H1 (cell line): ENCODE results near the gene ACSL6. TPM values are rescaled to one million over a fixed set of nuclear protein-coding genes. Genes with fewer than 3 reads are reported as not detected.
A peak's percentile ranks its signal among the peaks of the same experiment; 100 is the strongest.

Experiments used
- CTCF ChIA-PET: fragments of 300-600 bp; sonication (Branson Sonifier 250); formaldehyde crosslinking; loops from one replicate; lab custom pipeline; 2021; ENCODE audit not compliant: partially characterized antibody; lab: Charles Lee
- POLR2A ChIA-PET: fragments of 300-600 bp; sonication (Branson Sonifier 250); formaldehyde crosslinking; loops from one replicate; lab custom pipeline; 2021; ENCODE audit warnings: inconsistent platforms; ENCODE audit not compliant: partially characterized antibody; lab: Charles Lee
- DNase-seq, 2 experiments: peaks; one replicate each; pipeline versions ENCODE4 v3.0.0 to v3.0.0-alpha.2; 2010 to 2022; ENCODE audit warnings: low spot score in 2 of 2, low read depth in 1 of 2, mixed read lengths in 1 of 2
- FAIRE-seq: peaks from 2 replicates; lab custom pipeline; 2011; peaks lifted over from hg19 to GRCh38; lab: Jason Lieb, UNC
- H2AFZ ChIP-seq: 2 replicates; pipeline ENCODE4 v1.8.1; 2012; ENCODE audit warnings: low read length, inconsistent platforms
- H2AK5ac ChIP-seq: 2 replicates; pipeline ENCODE4 v1.6.1; 2013; ENCODE audit warnings: low read depth, low read length
- H2BK120ac ChIP-seq: replicated peaks from 2 replicates; pipeline ENCODE3; 2013; ENCODE audit warnings: low read depth, low read length, inconsistent platforms
- H2BK12ac ChIP-seq: 2 replicates; pipeline ENCODE4 v1.6.1; 2013; ENCODE audit warnings: low read depth, low read length
- H2BK15ac ChIP-seq: 2 replicates; pipeline ENCODE4 v1.6.1; 2013; ENCODE audit warnings: low read length
- H2BK20ac ChIP-seq: 2 replicates; pipeline ENCODE4 v1.6.1; 2013; ENCODE audit warnings: low read length
- H2BK5ac ChIP-seq: 2 replicates; pipeline ENCODE4 v1.6.1; 2013; ENCODE audit warnings: low read depth, low read length
- H3K14ac ChIP-seq: 2 replicates; pipeline ENCODE4 v1.6.1; 2013; ENCODE audit warnings: inconsistent platforms; ENCODE audit not compliant: insufficient read length
- H3K18ac ChIP-seq: 2 replicates; pipeline ENCODE4 v1.6.1; 2013; ENCODE audit warnings: low read length; ENCODE audit errors: extremely low read depth
- H3K23ac ChIP-seq: 2 replicates; pipeline ENCODE4 v1.6.1; 2013; ENCODE audit warnings: inconsistent platforms; ENCODE audit not compliant: insufficient read length
- H3K23me2 ChIP-seq: 2 replicates; pipeline ENCODE4 v1.6.1; 2013; ENCODE audit warnings: low read depth, low read length
- H3K27ac ChIP-seq: 2 replicates; pipeline ENCODE4 v1.6.1; 2011; ENCODE audit warnings: low read depth, low read length, inconsistent platforms
- H3K27me3 ChIP-seq, 4 experiments: replicated peaks in 1 of 4; 1 replicate in 1 of 4; 2 replicates in 3 of 4; pipeline versions ENCODE4 v1.6.1 to v1.8.1; 2011 to 2013; ENCODE audit warnings: low read length in 3 of 4, mild to moderate bottlenecking in 3 of 4, inconsistent platforms in 2 of 4, mixed read lengths in 2 of 4, moderate library complexity in 1 of 4; ENCODE audit not compliant: control insufficient read depth in 3 of 4, insufficient read depth in 3 of 4; ENCODE audit errors: extremely low read depth in 1 of 4
- H3K36me3 ChIP-seq, 4 experiments: 2 replicates each; pipeline versions ENCODE4 v1.6.1 to v1.8.1; 2011 to 2013; ENCODE audit warnings: mild to moderate bottlenecking in 4 of 4, low read length in 3 of 4, moderate library complexity in 2 of 4, control low read depth in 1 of 4, inconsistent platforms in 1 of 4; ENCODE audit not compliant: insufficient read depth in 4 of 4, control insufficient read depth in 2 of 4
- H3K4ac ChIP-seq: replicated peaks from 2 replicates; pipeline ENCODE3; 2013; ENCODE audit warnings: low read length, low read depth, mixed read lengths, inconsistent platforms; ENCODE audit not compliant: insufficient read length
- H3K4me1 ChIP-seq, 4 experiments: replicated peaks in 1 of 4; 1 replicate in 1 of 4; 2 replicates in 3 of 4; pipeline versions ENCODE4 v1.6.1 to v1.8.1; 2011 to 2013; ENCODE audit warnings: low read length in 3 of 4, inconsistent platforms in 2 of 4, mixed read lengths in 1 of 4; ENCODE audit not compliant: insufficient read depth in 4 of 4, control insufficient read depth in 3 of 4
- H3K4me2 ChIP-seq, 2 experiments: 2 replicates each; pipeline versions ENCODE4 v1.6.1 to v1.8.1; 2011 to 2013; ENCODE audit warnings: low read depth in 2 of 2, low read length in 2 of 2, control low read depth in 1 of 2, inconsistent platforms in 1 of 2, mild to moderate bottlenecking in 1 of 2; ENCODE audit not compliant: insufficient read depth in 1 of 2
- H3K4me3 ChIP-seq, 4 experiments: fragments of 200-600, 300-600 bp in 1 of 4; sonication (generic), shearing (Covaris generic), sonication (Bioruptor Twin) in 1 of 4; 2 replicates each; pipeline versions ENCODE4 v1.5.1 to v1.8.1; 2011 to 2016; ENCODE audit warnings: low read length in 4 of 4, low read depth in 3 of 4, control low read depth in 2 of 4, inconsistent platforms in 2 of 4, mild to moderate bottlenecking in 2 of 4, mixed read lengths in 1 of 4, moderate library complexity in 1 of 4; ENCODE audit not compliant: insufficient read depth in 2 of 4; ENCODE audit errors: extremely low read depth in 1 of 4
- H3K56ac ChIP-seq: replicated peaks from 2 replicates; pipeline ENCODE3; 2013; ENCODE audit warnings: low read depth, mild to moderate bottlenecking, mixed read lengths, low read length, inconsistent platforms; ENCODE audit not compliant: insufficient read length
- H3K79me1 ChIP-seq: 2 replicates; pipeline ENCODE4 v1.6.1; 2013; ENCODE audit warnings: low read depth, low read length, control low read depth
- H3K79me2 ChIP-seq, 2 experiments: 2 replicates each; pipeline versions ENCODE4 v1.6.1 to v1.8.1; 2012 to 2013; ENCODE audit warnings: low read length in 2 of 2, mild to moderate bottlenecking in 2 of 2, inconsistent platforms in 1 of 2; ENCODE audit not compliant: insufficient read depth in 2 of 2, control insufficient read depth in 1 of 2
- H3K9ac ChIP-seq, 4 experiments: replicated peaks in 1 of 4; 1 replicate in 1 of 4; 2 replicates in 3 of 4; pipeline versions ENCODE4 v1.6.1 to v1.8.1; 2011 to 2013; ENCODE audit warnings: low read depth in 3 of 4, low read length in 3 of 4, control low read depth in 2 of 4, mild to moderate bottlenecking in 2 of 4, moderate library complexity in 2 of 4, inconsistent platforms in 1 of 4; ENCODE audit errors: extremely low read depth in 1 of 4
- H3K9me3 ChIP-seq, 2 experiments: 2 replicates each; pipeline versions ENCODE4 v1.6.1 to v1.8.1; 2012 to 2013; ENCODE audit warnings: mild to moderate bottlenecking in 2 of 2, moderate library complexity in 2 of 2, control low read depth in 1 of 2, inconsistent platforms in 1 of 2, low read depth in 1 of 2, low read length in 1 of 2, mixed read lengths in 1 of 2; ENCODE audit not compliant: insufficient read depth in 2 of 2
- H4K20me1 ChIP-seq, 2 experiments: replicated peaks in 1 of 2; 2 replicates each; pipeline versions ENCODE3 to v1.8.1; 2011 to 2013; ENCODE audit warnings: inconsistent platforms in 2 of 2, low read length in 2 of 2, mild to moderate bottlenecking in 1 of 2; ENCODE audit not compliant: insufficient read depth in 2 of 2, control insufficient read depth in 1 of 2
- H4K5ac ChIP-seq: 2 replicates; pipeline ENCODE4 v1.6.1; 2013; ENCODE audit warnings: low read length, low read depth, mixed read lengths, inconsistent platforms; ENCODE audit not compliant: insufficient read length
- H4K8ac ChIP-seq: 2 replicates; pipeline ENCODE4 v1.8.0; 2013; ENCODE audit warnings: mild to moderate bottlenecking, moderate library complexity, low read length, inconsistent platforms; ENCODE audit not compliant: insufficient read depth; ENCODE audit errors: extremely low read depth
- H4K91ac ChIP-seq: replicated peaks from 2 replicates; pipeline ENCODE3; 2013; ENCODE audit warnings: low read length, mixed read lengths, inconsistent platforms; ENCODE audit not compliant: insufficient read length
- CBX5 ChIP-seq: fragments of 300-800, 300-1000 bp; sonication (generic); IDR thresholded peaks from 2 replicates; pipeline ENCODE4 v1.7.1; 2016; ENCODE audit warnings: antibody characterized with exemption, low read length, low read depth
- CHD1 ChIP-seq: IDR thresholded peaks from 2 replicates; pipeline ENCODE4 v1.6.1; 2012; ENCODE audit warnings: low read depth, low read length, improper control_type of control experiment
- NRF1 ChIP-seq: IDR thresholded peaks from 2 replicates; pipeline ENCODE4 v1.6.1; 2011; ENCODE audit warnings: mild to moderate bottlenecking, low read depth, low read length, improper control_type of control experiment
- RBBP5 ChIP-seq: IDR thresholded peaks from 2 replicates; pipeline ENCODE4 v1.7.1; 2012; ENCODE audit warnings: low read depth, mild to moderate bottlenecking, inconsistent platforms, low read length, moderate library complexity, borderline replicate concordance
- RXRA ChIP-seq: IDR thresholded peaks from 2 replicates; pipeline ENCODE4 v1.6.1; 2011; ENCODE audit warnings: low read depth, mild to moderate bottlenecking, low read length, moderate library complexity; ENCODE audit not compliant: insufficient read depth
- SIN3A ChIP-seq, 2 experiments: IDR thresholded peaks in 1 of 2; conservative IDR thresholded peaks in 1 of 2; 2 replicates each; pipeline ENCODE4 v1.6.1; 2011 to 2012; ENCODE audit warnings: low read length in 2 of 2, improper control_type of control experiment in 1 of 2, low read depth in 1 of 2, mild to moderate bottlenecking in 1 of 2
- SP1 ChIP-seq: IDR thresholded peaks from 2 replicates; pipeline ENCODE4 v1.6.1; 2011; ENCODE audit warnings: low read depth, low read length
- WGBS, 2 experiments: shearing (Covaris generic) in 1 of 2; methylation state at CpG; one replicate each; pipeline versions ENCODE4 v1.1.6 to v1.1.7; 2013 to 2015; ENCODE audit warnings: low lambda C conversion rate in 2 of 2, mixed read lengths in 2 of 2, inconsistent platforms in 1 of 2, low coverage in 1 of 2, missing lambda C conversion rate in 1 of 2; ENCODE audit not compliant: insufficient replicate concordance in 2 of 2, insufficient coverage in 1 of 2, insufficient read length in 1 of 2; ENCODE audit errors: extremely low coverage in 1 of 2, missing lambda C conversion rate in 1 of 2; 5-methylcytosine and 5-hydroxymethylcytosine counted together
- polyA plus RNA-seq, 7 experiments: library from polyadenylated mRNA; depleted of rRNA in 3 of 7; stranded (reverse) in 5 of 7; unstranded in 2 of 7; fragments of >200 nt in 5 of 7; fragments of 200-250 nt in 2 of 7; gene quantifications; 1 replicate in 5 of 7; 2 replicates in 1 of 7; 4 replicates in 1 of 7; pipeline versions ENCODE4 v1.2.1 to v1.2.3, GENCODE V29; 2011 to 2013; ENCODE audit warnings: missing spikeins in 2 of 7, mixed read lengths in 2 of 7
- total RNA-seq: library from RNA; stranded (reverse); fragmentation: NEBNext Ultra II Directional; extraction: Animal tissue kit (Norgen Biotek cat#: 25700); gene quantifications from 2 replicates; pipeline ENCODE4 v1.2.1, GENCODE V29; 2021
- TF ChIP-seq, protein P1 (sequence below), 3 experiments: IDR thresholded peaks; 1 replicate in 2 of 3; 2 replicates in 1 of 3; pipeline versions ENCODE4 v1.5.1 to v1.6.1; 2011; ENCODE audit warnings: low read length in 3 of 3, mild to moderate bottlenecking in 3 of 3, inconsistent platforms in 2 of 3, low read depth in 1 of 3, moderate library complexity in 1 of 3; ENCODE audit not compliant: insufficient read depth in 1 of 3; ENCODE audit errors: control extremely low read depth in 1 of 3
- TF ChIP-seq, protein P2 (sequence below): IDR thresholded peaks from 2 replicates; pipeline ENCODE4 v1.6.1; 2011; ENCODE audit warnings: low read length, improper control_type of control experiment

Gene ACSL6
- total and polyA plus RNA-seq, 2 of the 8 experiments (the other 6 are each of a cell fraction or from before 2014, with no cell fraction given): 2.3 to 2.4 TPM

DNA sequence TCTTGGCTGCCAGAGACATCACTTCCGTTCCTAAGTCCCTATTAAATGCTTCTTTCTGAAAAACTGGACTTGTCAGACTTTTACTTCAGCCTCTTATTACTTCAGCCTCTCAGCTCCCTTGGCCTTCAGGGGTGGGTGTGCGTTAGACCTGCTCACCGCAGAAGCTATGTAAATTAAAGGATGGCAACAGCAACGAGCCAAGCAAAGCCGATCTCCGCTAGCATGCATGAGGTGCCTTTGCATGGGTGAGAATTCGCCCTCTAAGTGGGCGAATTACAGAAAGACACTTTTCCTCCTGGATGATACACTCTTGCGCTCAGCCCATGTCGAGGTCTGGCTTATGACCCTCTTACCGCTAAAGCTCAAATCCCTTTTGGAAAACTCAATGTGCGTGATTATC lies 38.1 kb upstream of the ACSL6 start:
- H2AK5ac ChIP-seq: no peak overlapping the region
- TF ChIP-seq CHD1 (no peak), CBX5 (no peak), SP1 (no peak), RBBP5 (no peak), RXRA (no peak), SIN3A (conservative IDR thresholded peaks at IDR 0.05 in 1 of 2, IDR thresholded peaks at IDR 0.05 in 1 of 2; ENCODE audit: low read depth in 1 of 2, low read length in 2 of 2) (no peak), NRF1 (no peak)
- TF ChIP-seq, protein P1, sequence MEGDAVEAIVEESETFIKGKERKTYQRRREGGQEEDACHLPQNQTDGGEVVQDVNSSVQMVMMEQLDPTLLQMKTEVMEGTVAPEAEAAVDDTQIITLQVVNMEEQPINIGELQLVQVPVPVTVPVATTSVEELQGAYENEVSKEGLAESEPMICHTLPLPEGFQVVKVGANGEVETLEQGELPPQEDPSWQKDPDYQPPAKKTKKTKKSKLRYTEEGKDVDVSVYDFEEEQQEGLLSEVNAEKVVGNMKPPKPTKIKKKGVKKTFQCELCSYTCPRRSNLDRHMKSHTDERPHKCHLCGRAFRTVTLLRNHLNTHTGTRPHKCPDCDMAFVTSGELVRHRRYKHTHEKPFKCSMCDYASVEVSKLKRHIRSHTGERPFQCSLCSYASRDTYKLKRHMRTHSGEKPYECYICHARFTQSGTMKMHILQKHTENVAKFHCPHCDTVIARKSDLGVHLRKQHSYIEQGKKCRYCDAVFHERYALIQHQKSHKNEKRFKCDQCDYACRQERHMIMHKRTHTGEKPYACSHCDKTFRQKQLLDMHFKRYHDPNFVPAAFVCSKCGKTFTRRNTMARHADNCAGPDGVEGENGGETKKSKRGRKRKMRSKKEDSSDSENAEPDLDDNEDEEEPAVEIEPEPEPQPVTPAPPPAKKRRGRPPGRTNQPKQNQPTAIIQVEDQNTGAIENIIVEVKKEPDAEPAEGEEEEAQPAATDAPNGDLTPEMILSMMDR (IDR thresholded peaks at IDR 0.05; ENCODE audit: control extremely low read depth in 1 of 3, insufficient read depth in 1 of 3, low read depth in 1 of 3, low read length in 3 of 3): no peak
- TF ChIP-seq, protein P2, sequence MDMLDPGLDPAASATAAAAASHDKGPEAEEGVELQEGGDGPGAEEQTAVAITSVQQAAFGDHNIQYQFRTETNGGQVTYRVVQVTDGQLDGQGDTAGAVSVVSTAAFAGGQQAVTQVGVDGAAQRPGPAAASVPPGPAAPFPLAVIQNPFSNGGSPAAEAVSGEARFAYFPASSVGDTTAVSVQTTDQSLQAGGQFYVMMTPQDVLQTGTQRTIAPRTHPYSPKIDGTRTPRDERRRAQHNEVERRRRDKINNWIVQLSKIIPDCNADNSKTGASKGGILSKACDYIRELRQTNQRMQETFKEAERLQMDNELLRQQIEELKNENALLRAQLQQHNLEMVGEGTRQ: no peak

More for the DNA sequence above, 38.1 kb upstream of the ACSL6 start:
- Histone ChIP-seq H3K4me3 (no peak overlapping the region), H2BK15ac (no peak overlapping the region), H2BK120ac (no peak overlapping the region), H3K9me3 (no peaks in the 10 kb centered on the region), H3K18ac (no peak overlapping the region), H3K79me2 (no peaks in the 10 kb centered on the region), H3K23me2 (no peaks in the 10 kb centered on the region), H2AFZ (no peak overlapping the region), H3K27ac (no peak overlapping the region), H3K23ac (no peak overlapping the region), H2BK12ac (no peak overlapping the region), H2BK5ac (no peak overlapping the region), H4K8ac (no peak overlapping the region), H4K91ac (no peak overlapping the region), H3K56ac (no peak overlapping the region), H3K14ac (no peak overlapping the region), H2BK20ac (no peak overlapping the region), H3K9ac (no peak overlapping the region), H3K79me1 (no peaks in the 10 kb centered on the region), H3K27me3 (no peaks in the 10 kb centered on the region), H3K36me3 (no peaks in the 10 kb centered on the region), H3K4me1 (peaks cover 0 to 5% (median 1%) of the 10 kb centered on the region in 4 experiments; a peak in 2 of 7 replicates), H4K5ac (no peak overlapping the region), H3K4ac (no peak overlapping the region), H3K4me2 (no peak overlapping the region), H4K20me1 (no peaks in the 10 kb centered on the region)
- CTCF ChIA-PET: interaction anchor here (0.8 to 2.5 kb wide), 6 partner anchors 13 to 239 kb away, joined by 3 to 20 read pairs (median 4); no protein-coding TSS in a partner anchor
- POLR2A ChIA-PET: no interaction called here
- FAIRE-seq (no peak), DNase-seq (peak in 1 of 2 experiments; percentile 24)
- 93% methylated on average over 12 of the region's 12 CpGs; no CpG with 5 or more reads in 1 of the 2 experiments for WGBS, 2 experiments
